WI38 (cell line): ENCODE data around the gene TBCB.

Experiments used
- H3K4me3 ChIP-seq: 2 replicates; pipeline ENCODE4 v1.5.1; 2011; ENCODE audit warnings: low read depth, mild to moderate bottlenecking, control low read depth, low read length
- TF ChIP-seq, protein P1 (sequence below): IDR thresholded peaks from 2 replicates; pipeline ENCODE4 v1.5.1; 2012; ENCODE audit warnings: low read depth, mild to moderate bottlenecking, control low read depth, low read length

The TBCB gene

DNA sequence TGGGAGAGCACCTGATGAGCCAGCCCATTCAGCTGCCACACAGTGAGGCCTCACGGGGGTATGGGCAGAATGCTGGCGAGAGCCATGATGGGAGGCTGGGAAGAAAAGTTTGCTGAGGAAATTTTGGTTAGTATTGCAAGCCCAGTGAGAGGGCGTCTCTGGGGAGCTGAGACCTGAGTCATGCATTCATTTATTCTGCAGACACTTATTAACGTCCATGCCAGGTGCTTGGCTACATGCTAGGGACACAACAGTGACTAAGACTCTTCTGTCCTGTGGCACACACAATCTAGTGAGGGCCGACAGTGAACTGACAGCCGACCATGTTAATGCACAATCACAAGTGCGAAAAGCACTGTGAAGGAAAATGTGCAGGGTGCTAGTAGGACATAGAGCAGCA lies 33.4 kb upstream of the TBCB start:
- TF ChIP-seq, protein P1, sequence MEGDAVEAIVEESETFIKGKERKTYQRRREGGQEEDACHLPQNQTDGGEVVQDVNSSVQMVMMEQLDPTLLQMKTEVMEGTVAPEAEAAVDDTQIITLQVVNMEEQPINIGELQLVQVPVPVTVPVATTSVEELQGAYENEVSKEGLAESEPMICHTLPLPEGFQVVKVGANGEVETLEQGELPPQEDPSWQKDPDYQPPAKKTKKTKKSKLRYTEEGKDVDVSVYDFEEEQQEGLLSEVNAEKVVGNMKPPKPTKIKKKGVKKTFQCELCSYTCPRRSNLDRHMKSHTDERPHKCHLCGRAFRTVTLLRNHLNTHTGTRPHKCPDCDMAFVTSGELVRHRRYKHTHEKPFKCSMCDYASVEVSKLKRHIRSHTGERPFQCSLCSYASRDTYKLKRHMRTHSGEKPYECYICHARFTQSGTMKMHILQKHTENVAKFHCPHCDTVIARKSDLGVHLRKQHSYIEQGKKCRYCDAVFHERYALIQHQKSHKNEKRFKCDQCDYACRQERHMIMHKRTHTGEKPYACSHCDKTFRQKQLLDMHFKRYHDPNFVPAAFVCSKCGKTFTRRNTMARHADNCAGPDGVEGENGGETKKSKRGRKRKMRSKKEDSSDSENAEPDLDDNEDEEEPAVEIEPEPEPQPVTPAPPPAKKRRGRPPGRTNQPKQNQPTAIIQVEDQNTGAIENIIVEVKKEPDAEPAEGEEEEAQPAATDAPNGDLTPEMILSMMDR, result no peak

DNA sequence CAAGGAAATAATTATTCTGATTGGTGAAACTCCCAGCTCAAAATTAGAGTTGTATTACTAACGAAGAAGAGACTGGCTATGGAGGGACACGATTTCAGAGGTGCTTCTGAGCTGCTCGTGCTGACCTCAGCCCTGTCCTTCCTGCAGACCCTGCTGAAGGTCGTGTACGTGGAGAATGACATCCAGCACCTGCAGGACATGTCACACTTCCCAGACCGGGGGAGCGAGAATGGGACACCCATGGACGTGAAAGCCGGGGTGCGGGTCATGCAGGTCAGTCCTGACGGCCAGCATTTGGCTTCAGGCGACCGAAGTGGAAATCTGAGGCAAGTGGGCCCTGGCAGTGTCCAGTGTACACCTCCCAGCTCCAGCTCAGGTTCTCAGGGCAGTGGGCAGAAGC lies 32.4 kb upstream of the TBCB start:
- TF ChIP-seq, protein P1, result no peak
- H3K4me3 ChIP-seq, result no peak overlapping the region

More for the DNA sequence above, 33.4 kb upstream of the TBCB start:
- no peak overlapping the region for H3K4me3 ChIP-seq

DNA sequence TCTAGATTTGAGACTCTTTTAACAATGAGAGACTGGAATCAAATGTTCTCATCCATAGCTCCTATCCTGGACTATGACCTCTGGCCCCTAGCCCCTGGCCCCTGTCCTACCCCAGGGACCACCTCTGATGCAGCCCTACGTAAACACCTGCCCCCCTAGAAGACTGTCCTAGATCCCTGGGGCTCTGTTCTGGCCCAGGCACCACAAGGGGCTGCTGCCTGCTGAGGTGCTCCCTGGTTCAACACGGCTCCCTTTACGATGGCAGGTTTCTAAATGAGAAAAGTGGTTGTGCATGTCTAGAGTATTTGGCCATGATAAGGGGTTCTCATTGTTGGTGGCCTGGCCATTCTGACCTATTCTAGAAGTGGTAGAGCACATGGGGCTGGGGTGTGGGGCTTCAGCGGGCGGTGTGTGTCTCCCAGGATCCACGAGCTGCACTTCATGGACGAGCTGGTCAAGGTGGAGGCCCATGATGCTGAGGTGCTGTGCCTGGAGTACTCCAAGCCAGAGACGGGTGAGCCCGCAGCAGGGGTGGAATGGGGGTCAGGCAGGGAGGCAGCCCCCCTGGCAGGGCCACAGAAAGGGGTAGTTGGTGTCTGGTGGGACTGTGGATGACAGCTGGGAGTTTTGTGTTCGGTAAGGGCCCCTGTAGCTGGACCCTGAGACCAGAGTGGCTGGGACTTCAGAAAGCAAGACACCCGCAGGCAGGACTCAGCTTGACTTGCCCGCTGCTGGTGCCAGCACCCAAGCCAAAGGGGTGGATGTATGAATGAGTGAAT lies 30.8 kb upstream of the TBCB start:
- TF ChIP-seq, protein P1, result no peak
- H3K4me3 ChIP-seq, result no peak overlapping the region

DNA sequence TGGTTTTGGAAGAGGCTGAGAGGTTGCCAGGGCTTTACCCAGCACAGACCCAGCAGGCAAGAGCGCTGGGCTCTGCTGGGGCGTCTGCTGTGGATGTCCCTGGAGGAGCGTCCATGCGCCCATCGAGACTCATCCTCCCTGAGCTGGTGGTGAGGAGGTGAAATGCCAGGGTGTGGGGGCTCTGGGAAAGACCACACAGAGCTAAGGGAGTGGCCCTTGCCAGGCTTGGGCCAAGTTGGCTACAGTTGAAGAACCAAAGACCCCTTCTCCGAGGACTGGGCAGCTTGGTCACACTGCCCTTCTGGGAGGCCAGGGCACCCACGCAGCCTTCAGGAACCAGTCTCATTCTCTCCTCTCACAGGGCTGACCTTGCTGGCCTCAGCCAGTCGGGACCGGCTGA lies 28.9 kb upstream of the TBCB start:
- no peak overlapping the region for H3K4me3 ChIP-seq
- TF ChIP-seq, protein P1, result no peak

DNA sequence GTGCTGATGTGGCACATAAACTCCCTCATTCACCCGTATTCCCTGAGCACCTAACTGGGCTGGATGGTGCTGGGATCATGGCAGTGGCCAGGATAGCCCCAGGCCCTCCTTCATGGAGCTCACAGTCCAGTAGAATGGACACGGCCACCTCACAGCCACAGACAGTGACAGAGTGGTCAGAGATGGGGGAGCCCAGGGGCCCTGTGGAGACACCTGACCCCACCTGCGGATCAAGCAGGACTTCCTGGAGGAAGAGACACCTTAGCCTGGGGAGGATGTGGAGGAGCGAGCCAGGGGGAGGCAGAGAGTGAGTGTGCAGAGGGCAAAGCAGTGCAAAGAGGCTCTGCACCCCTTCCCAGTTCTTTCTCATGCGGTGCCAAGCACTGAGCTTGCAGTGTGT lies 25.4 kb upstream of the TBCB start:
- TF ChIP-seq, protein P1, result no peak
- no peak overlapping the region for H3K4me3 ChIP-seq

DNA sequence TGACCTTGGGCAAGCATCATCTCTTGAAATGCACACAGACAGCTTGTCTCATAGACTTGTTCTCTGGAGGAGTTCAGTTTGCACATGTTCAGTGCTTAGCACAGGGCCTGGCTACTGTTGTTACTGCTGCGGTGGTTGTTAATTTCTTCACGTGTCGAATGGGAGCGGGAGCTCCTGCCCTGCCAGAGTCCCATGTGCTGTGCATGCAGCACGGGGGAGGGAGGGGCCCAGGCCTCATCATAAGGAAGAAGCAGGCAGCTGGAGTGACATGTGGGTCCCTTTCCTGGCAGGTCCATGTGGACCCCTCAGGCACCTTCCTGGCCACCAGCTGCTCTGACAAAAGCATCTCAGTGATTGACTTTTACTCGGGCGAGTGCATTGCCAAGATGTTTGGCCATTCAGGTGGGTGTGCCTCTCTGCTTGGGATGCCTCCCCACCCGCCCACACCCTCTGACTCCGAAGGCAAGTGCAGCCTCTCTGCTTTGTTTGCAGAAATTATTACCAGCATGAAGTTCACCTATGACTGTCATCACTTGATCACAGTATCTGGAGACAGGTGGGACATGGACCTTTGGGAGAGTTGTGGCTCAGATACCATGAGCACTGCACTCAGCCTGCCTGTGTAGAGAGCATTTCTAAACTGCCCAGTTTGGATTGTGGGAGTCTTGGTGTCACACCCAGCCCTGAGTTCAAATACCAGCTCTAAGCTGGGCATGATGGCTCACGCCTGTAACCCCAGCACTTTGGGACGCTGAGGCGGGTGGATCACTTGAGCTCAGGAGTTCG lies 24.2 kb upstream of the TBCB start:
- TF ChIP-seq, protein P1, result no peak
- H3K4me3 ChIP-seq, result no peak overlapping the region

DNA sequence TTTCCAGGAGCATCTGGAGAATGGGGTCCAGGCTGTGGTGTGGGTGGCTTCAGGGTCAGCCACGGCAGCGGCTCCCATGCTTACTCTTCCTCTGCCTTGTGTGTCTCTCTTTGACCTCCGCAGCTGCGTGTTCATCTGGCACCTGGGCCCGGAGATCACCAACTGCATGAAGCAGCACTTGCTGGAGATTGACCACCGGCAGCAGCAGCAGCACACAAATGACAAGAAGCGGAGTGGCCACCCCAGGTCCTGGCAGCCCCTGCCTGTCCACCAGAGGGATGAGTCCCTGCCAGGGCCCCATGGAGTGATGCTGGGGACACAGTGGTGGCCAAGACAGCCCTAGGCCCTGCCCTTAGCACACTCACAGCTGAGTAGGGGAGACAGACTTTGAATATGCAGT lies 22.7 kb upstream of the TBCB start:
- TF ChIP-seq, protein P1, result no peak
- no peak overlapping the region for H3K4me3 ChIP-seq
